GM21529 (cell line): ENCODE measurements around the gene TRIO.

ENCODE experiments used
- ATAC-seq: cut with Tn5 transposase; IDR thresholded peaks from one replicate; pipeline ENCODE4 v1.9.1; 2021; ENCODE audit not compliant: unreplicated experiment

The TRIO gene

GRCh38 chr5:14281746-14282181, 138.6 kb downstream of the TRIO start:
- ATAC-seq = peak; percentile 36

- ATAC-seq = no peak
Observed at GRCh38 chr5:14283139-14283538, 140.0 kb downstream of the TRIO start.

- ATAC-seq = no peak
Observed at GRCh38 chr5:14284392-14285148, 141.4 kb downstream of the TRIO start.

GRCh38 chr5:14286007-14286406, 142.9 kb downstream of the TRIO start:
- no peak for ATAC-seq

GRCh38 chr5:14286574-14287421, 143.7 kb downstream of the TRIO start:
- ATAC-seq = peak; percentile 90

GRCh38 chr5:14292766-14293658, 149.9 kb downstream of the TRIO start:
- no peak for ATAC-seq

GRCh38 chr5:14295610-14296009, 152.5 kb downstream of the TRIO start:
- ATAC-seq = no peak

- ATAC-seq = no peak
Observed at GRCh38 chr5:14296533-14297331, 153.6 kb downstream of the TRIO start.

GRCh38 chr5:14297697-14298096, 154.6 kb downstream of the TRIO start:
- ATAC-seq = no peak

GRCh38 chr5:14298126-14298847, 155.1 kb downstream of the TRIO start:
- no peak for ATAC-seq

GRCh38 chr5:14299666-14300065, 156.5 kb downstream of the TRIO start:
- ATAC-seq = no peak

- ATAC-seq = no peak
Observed at GRCh38 chr5:14301186-14301585, 158.0 kb downstream of the TRIO start.

GRCh38 chr5:14302330-14302729, 159.2 kb downstream of the TRIO start:
- ATAC-seq = no peak

GRCh38 chr5:14305045-14305444, 161.9 kb downstream of the TRIO start:
- no peak for ATAC-seq

- no peak for ATAC-seq
Observed at GRCh38 chr5:14306329-14306815, 163.2 kb downstream of the TRIO start.

GRCh38 chr5:14308384-14309154, 165.4 kb downstream of the TRIO start:
- no peak for ATAC-seq

- ATAC-seq = no peak
Observed at GRCh38 chr5:14309199-14309598, 166.1 kb downstream of the TRIO start.

- ATAC-seq = no peak
Observed at GRCh38 chr5:14309878-14310531, 166.9 kb downstream of the TRIO start.
